Panc1 (cell line): ENCODE measurements around the gene ENOSF1. TPM values are rescaled to one million over a fixed set of nuclear protein-coding genes. Genes with fewer than 3 reads are reported as not detected.

Source experiments
- ATAC-seq: fragments of 200-7000 bp; cut with Tn5 transposase; 2 replicates; pipeline ENCODE4 v1.9.1; 2020; ENCODE audit warnings: mild to moderate bottlenecking, moderate library complexity
- BruUV-seq: library from RNA; stranded (reverse); fragments of 400-500 nt; replicated peaks from 2 replicates; lab custom pipeline; 2021; lab: Mats Ljungman, UMichigan
- CTCF ChIA-PET: fragments of 300-600 bp; sonication (Branson Sonifier 250); formaldehyde crosslinking; loops from one replicate; lab custom pipeline; 2022; ENCODE audit warnings: antibody characterized with exemption; lab: Charles Lee
- POLR2A ChIA-PET: fragments of 300-600 bp; sonication (Branson Sonifier 250); formaldehyde crosslinking; loops from one replicate; lab custom pipeline; 2022; ENCODE audit warnings: antibody characterized with exemption; lab: Charles Lee
- DNase-seq: peaks from one replicate; pipeline ENCODE4 v3.0.0-alpha.2; 2010; ENCODE audit warnings: low read depth, low spot score
- H3K27ac ChIP-seq: 2 replicates; pipeline ENCODE4 v1.5.1; 2011; ENCODE audit warnings: mild to moderate bottlenecking, low read length, inconsistent platforms
- H3K27me3 ChIP-seq: fragments of 200-500 bp; sonication (Bioruptor generic); 2 replicates; pipeline ENCODE4 v1.6.0; 2014; ENCODE audit warnings: low read length, inconsistent platforms; ENCODE audit not compliant: control insufficient read depth, insufficient read depth
- H3K36me3 ChIP-seq: fragments of 200-500 bp; sonication (Bioruptor generic); 2 replicates; pipeline ENCODE4 v1.5.1; 2014; ENCODE audit warnings: inconsistent platforms, mild to moderate bottlenecking, low read length, moderate library complexity; ENCODE audit not compliant: control insufficient read depth, insufficient read depth
- H3K4me1 ChIP-seq: 2 replicates; pipeline ENCODE4 v1.5.1; 2011; ENCODE audit warnings: inconsistent platforms, mild to moderate bottlenecking, low read length, moderate library complexity; ENCODE audit not compliant: control insufficient read depth, insufficient read depth
- H3K4me3 ChIP-seq, 2 experiments: 2 replicates each; pipeline ENCODE4 v1.5.1; 2011 to 2012; ENCODE audit warnings: low read depth in 2 of 2, low read length in 2 of 2, mild to moderate bottlenecking in 2 of 2, inconsistent platforms in 1 of 2, moderate library complexity in 1 of 2
- H3K9me3 ChIP-seq: fragments of 200-500 bp; sonication (Bioruptor generic); 2 replicates; pipeline ENCODE4 v1.5.1; 2014; ENCODE audit warnings: low read depth, mild to moderate bottlenecking, inconsistent platforms, low read length, moderate library complexity; ENCODE audit not compliant: control insufficient read depth, insufficient read depth
- POLR2AphosphoS5 ChIP-seq: IDR thresholded peaks from 2 replicates; pipeline ENCODE4 v1.6.1; 2012; ENCODE audit warnings: mild to moderate bottlenecking, low read depth, low read length, moderate library complexity
- SIN3A ChIP-seq: IDR thresholded peaks from 2 replicates; pipeline ENCODE4 v1.6.1; 2012; ENCODE audit warnings: low read depth, mild to moderate bottlenecking, low read length, moderate library complexity, borderline replicate concordance; ENCODE audit not compliant: insufficient read depth
- TCF7L2 ChIP-seq: IDR thresholded peaks from 2 replicates; pipeline ENCODE4 v1.6.1; 2011; ENCODE audit warnings: mild to moderate bottlenecking, low read depth, low read length, inconsistent platforms
- in situ Hi-C: cut with HindIII; loops from 2 replicates; pipeline ENCODE4 v1.10.0; 2016; ENCODE audit warnings: low sequenced_read_pairs, low pct_unique_long_range_greater_than_20kb
- intact Hi-C: fragments of 100-400 bp; cut with micrococcal nuclease; formaldehyde crosslinking; loops from one replicate; pipeline ENCODE4 v1.10.0; 2022; ENCODE audit not compliant: unreplicated experiment
- total RNA-seq: library from RNA; stranded (reverse); gene quantifications from one replicate; pipeline ENCODE4 v1.2.1, GENCODE V29; 2021; ENCODE audit not compliant: unreplicated experiment
- TF ChIP-seq, protein P1 (sequence below): fragments of 450-650 bp; IDR thresholded peaks from 2 replicates; pipeline ENCODE4 v1.5.1; 2017; ENCODE audit warnings: mild to moderate bottlenecking
- TF ChIP-seq, protein P2 (sequence below), 2 experiments: IDR thresholded peaks; 2 replicates each; pipeline ENCODE4 v1.6.1; 2011 to 2012; ENCODE audit warnings: low read depth in 2 of 2, control low read depth in 1 of 2, low read length in 1 of 2, mild to moderate bottlenecking in 1 of 2, moderate library complexity in 1 of 2; ENCODE audit not compliant: insufficient read depth in 1 of 2

Gene ENOSF1
- total RNA-seq, 1 experiment from 2014 or later, result 53.7 TPM

DNA sequence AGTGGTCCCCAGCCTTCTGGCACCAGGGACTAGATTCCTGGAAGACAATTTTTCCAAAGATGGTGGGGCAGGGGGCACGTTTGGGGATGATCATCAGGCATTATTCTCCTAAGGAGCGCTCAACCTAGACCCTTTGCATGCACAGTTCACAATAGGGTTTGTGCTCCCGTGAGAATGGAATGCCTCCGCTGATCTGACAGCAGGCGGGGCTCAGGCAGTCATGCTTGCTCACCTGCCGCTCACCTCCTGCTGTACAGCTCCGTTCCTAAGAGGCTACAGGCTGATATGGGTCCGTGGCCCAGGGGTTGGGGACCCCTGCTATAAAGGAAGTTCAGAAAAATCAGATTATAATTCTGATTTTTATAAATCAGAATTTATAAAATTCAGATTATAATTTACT lies 77.3 kb downstream of the ENOSF1 start:
- Histone ChIP-seq H3K36me3 (no peaks in the 10 kb centered on the region), H3K4me3 (no peak overlapping the region), H3K27ac (no peak overlapping the region), H3K9me3 (no peaks in the 10 kb centered on the region), H3K4me1 (no peaks in the 10 kb centered on the region), H3K27me3 (no peaks in the 10 kb centered on the region)
- ChIA-PET CTCF (no interaction called here), POLR2A (no interaction called here)
- intact Hi-C loops, result no loop called here
- DNase-seq (no peak), ATAC-seq (no peak)
- in situ Hi-C loops, result no loop called here
- BruUV-seq, result no TSS peak
- TF ChIP-seq POLR2AphosphoS5, result no peak
- TF ChIP-seq, protein P1, sequence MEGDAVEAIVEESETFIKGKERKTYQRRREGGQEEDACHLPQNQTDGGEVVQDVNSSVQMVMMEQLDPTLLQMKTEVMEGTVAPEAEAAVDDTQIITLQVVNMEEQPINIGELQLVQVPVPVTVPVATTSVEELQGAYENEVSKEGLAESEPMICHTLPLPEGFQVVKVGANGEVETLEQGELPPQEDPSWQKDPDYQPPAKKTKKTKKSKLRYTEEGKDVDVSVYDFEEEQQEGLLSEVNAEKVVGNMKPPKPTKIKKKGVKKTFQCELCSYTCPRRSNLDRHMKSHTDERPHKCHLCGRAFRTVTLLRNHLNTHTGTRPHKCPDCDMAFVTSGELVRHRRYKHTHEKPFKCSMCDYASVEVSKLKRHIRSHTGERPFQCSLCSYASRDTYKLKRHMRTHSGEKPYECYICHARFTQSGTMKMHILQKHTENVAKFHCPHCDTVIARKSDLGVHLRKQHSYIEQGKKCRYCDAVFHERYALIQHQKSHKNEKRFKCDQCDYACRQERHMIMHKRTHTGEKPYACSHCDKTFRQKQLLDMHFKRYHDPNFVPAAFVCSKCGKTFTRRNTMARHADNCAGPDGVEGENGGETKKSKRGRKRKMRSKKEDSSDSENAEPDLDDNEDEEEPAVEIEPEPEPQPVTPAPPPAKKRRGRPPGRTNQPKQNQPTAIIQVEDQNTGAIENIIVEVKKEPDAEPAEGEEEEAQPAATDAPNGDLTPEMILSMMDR, result no peak
- no peak for TF ChIP-seq TCF7L2
- TF ChIP-seq, protein P2, sequence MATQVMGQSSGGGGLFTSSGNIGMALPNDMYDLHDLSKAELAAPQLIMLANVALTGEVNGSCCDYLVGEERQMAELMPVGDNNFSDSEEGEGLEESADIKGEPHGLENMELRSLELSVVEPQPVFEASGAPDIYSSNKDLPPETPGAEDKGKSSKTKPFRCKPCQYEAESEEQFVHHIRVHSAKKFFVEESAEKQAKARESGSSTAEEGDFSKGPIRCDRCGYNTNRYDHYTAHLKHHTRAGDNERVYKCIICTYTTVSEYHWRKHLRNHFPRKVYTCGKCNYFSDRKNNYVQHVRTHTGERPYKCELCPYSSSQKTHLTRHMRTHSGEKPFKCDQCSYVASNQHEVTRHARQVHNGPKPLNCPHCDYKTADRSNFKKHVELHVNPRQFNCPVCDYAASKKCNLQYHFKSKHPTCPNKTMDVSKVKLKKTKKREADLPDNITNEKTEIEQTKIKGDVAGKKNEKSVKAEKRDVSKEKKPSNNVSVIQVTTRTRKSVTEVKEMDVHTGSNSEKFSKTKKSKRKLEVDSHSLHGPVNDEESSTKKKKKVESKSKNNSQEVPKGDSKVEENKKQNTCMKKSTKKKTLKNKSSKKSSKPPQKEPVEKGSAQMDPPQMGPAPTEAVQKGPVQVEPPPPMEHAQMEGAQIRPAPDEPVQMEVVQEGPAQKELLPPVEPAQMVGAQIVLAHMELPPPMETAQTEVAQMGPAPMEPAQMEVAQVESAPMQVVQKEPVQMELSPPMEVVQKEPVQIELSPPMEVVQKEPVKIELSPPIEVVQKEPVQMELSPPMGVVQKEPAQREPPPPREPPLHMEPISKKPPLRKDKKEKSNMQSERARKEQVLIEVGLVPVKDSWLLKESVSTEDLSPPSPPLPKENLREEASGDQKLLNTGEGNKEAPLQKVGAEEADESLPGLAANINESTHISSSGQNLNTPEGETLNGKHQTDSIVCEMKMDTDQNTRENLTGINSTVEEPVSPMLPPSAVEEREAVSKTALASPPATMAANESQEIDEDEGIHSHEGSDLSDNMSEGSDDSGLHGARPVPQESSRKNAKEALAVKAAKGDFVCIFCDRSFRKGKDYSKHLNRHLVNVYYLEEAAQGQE (IDR thresholded peaks at IDR 0.05; ENCODE audit: insufficient read depth in 1 of 2, low read depth in 2 of 2, low read length in 1 of 2), result no peak

DNA sequence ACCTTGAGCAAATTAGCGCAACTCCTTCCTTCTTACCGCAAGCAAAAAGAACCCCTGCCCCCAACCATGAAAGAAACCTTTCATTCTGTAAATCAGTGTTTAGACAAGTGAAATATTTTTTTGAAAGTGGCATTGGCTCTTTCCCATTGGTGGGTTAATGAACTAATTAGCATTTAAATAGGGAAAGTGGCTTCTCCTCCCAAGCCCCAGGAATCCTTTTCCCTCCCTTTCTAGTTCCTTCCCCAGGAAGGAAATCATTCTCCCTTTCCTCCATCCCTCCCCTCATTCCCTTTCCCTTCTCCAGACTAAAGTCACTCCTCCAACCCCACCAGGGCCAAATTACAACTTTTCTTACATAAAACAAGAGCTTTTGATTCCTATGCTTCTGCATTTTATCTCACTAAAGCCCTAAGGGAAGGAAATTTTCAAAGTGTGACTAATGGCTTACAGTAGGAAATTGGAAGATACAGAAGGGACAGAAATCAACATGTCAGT lies 77.8 kb downstream of the ENOSF1 start:
- ATAC-seq (no peak), DNase-seq (no peak)
- TF ChIP-seq SIN3A, result no peak
- TF ChIP-seq, protein P2 (IDR thresholded peaks at IDR 0.05; ENCODE audit: insufficient read depth in 1 of 2, low read depth in 2 of 2, low read length in 1 of 2), result no peak
- TF ChIP-seq, protein P1, result no peak
- TF ChIP-seq POLR2AphosphoS5, result no peak
- TF ChIP-seq TCF7L2, result no peak
- intact Hi-C loops (no loop called here), in situ Hi-C loops (no loop called here)
- no TSS peak for BruUV-seq
- no peaks in the 10 kb centered on the region for H3K27me3 ChIP-seq
- H3K4me3 ChIP-seq, result no peak overlapping the region
- H3K36me3 ChIP-seq, result no peaks in the 10 kb centered on the region
- no peaks in the 10 kb centered on the region for H3K4me1 ChIP-seq
- no peak overlapping the region for H3K27ac ChIP-seq
- CTCF ChIA-PET, result no interaction called here
- POLR2A ChIA-PET, result no interaction called here
- no peaks in the 10 kb centered on the region for H3K9me3 ChIP-seq
